GM23338 (cell line): ENCODE data around the gene FLNB.

ENCODE experiments used
- CREB1 ChIP-seq: fragments of 250-450 bp; sonication (Bioruptor Pico); IDR thresholded peaks from 2 replicates; pipeline ENCODE4 v1.5.0; 2020; ENCODE audit warnings: low read depth, mild to moderate bottlenecking, moderate library complexity
- EZH2 ChIP-seq: fragments of 200-600 bp; sonication (generic); IDR thresholded peaks from one replicate; pipeline ENCODE4 v1.8.0; 2017; ENCODE audit warnings: antibody characterized with exemption, mild to moderate bottlenecking, low read depth; ENCODE audit not compliant: unreplicated experiment
- EZH2phosphoT487 ChIP-seq: fragments of 200-600 bp; sonication (generic); IDR thresholded peaks from one replicate; pipeline ENCODE4 v1.8.1; 2018; ENCODE audit warnings: antibody characterized with exemption; ENCODE audit not compliant: unreplicated experiment
- JUNB ChIP-seq: IDR thresholded peaks from one replicate; pipeline ENCODE4 v1.6.1; 2016; ENCODE audit warnings: antibody characterized with exemption; ENCODE audit not compliant: unreplicated experiment
- NANOG ChIP-seq: IDR thresholded peaks from 2 replicates; pipeline ENCODE4 v1.6.1; 2016; ENCODE audit warnings: antibody characterized with exemption, borderline replicate concordance
- POLR2AphosphoS5 ChIP-seq: IDR thresholded peaks from 2 replicates; pipeline ENCODE4 v1.6.1; 2016; ENCODE audit warnings: antibody characterized with exemption, low read depth
- STAT1 ChIP-seq: IDR thresholded peaks from one replicate; pipeline ENCODE4 v1.6.1; 2016; ENCODE audit warnings: antibody characterized with exemption; ENCODE audit not compliant: unreplicated experiment
- ZNF114 ChIP-seq: fragments of 250-450 bp; sonication (Bioruptor Pico); IDR thresholded peaks from 2 replicates; pipeline ENCODE4 v1.5.0; 2020; ENCODE audit warnings: mild to moderate bottlenecking, moderate library complexity
- ZNF331 ChIP-seq: fragments of 250-450 bp; sonication (Bioruptor Pico); IDR thresholded peaks from 2 replicates; pipeline ENCODE4 v1.5.0; 2020; ENCODE audit warnings: low read depth, mild to moderate bottlenecking, moderate library complexity
- TF ChIP-seq, protein P1 (sequence below), 2 experiments: fragments of 200-600 bp in 1 of 2; sonication (generic) in 1 of 2; conservative IDR thresholded peaks; 2 replicates each; pipeline versions ENCODE4 v1.5.1 to v1.6.1; 2016 to 2017; ENCODE audit warnings: antibody characterized with exemption in 2 of 2, low read depth in 2 of 2, mild to moderate bottlenecking in 2 of 2, moderate library complexity in 1 of 2
- TF ChIP-seq, protein P2 (sequence below): IDR thresholded peaks from one replicate; pipeline ENCODE4 v1.6.1; 2018; ENCODE audit warnings: antibody characterized with exemption; ENCODE audit not compliant: unreplicated experiment
- TF ChIP-seq, protein P3 (sequence below): IDR thresholded peaks from 2 replicates; pipeline ENCODE4 v1.6.1; 2016; ENCODE audit warnings: antibody characterized with exemption

DNA sequence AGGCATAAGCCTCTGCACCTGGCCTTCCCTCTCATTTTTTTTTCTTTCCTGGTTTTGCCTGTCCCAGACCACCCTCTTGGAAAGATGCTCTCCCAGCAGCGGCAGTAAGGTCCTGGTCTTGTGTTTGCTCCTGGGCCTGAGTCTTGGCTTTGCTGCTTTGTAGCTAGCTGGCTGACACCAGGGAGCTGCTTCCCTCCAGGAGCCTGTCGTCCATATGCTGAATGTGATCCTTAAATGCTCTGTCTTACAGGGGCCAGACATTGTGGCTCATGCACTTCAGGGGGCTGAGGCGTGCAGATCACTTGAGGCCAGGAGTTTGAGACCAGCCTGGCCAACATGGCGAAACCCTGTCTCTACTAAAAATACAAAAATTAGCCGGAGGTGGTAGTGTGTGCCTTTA, 17.2 kb downstream of the FLNB start:
- TF ChIP-seq JUNB: no peak
- TF ChIP-seq POLR2AphosphoS5: no peak
- TF ChIP-seq, protein P1, sequence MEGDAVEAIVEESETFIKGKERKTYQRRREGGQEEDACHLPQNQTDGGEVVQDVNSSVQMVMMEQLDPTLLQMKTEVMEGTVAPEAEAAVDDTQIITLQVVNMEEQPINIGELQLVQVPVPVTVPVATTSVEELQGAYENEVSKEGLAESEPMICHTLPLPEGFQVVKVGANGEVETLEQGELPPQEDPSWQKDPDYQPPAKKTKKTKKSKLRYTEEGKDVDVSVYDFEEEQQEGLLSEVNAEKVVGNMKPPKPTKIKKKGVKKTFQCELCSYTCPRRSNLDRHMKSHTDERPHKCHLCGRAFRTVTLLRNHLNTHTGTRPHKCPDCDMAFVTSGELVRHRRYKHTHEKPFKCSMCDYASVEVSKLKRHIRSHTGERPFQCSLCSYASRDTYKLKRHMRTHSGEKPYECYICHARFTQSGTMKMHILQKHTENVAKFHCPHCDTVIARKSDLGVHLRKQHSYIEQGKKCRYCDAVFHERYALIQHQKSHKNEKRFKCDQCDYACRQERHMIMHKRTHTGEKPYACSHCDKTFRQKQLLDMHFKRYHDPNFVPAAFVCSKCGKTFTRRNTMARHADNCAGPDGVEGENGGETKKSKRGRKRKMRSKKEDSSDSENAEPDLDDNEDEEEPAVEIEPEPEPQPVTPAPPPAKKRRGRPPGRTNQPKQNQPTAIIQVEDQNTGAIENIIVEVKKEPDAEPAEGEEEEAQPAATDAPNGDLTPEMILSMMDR (conservative IDR thresholded peaks at IDR 0.05; ENCODE audit: low read depth in 2 of 2): no peak
- TF ChIP-seq EZH2phosphoT487: no peak
- TF ChIP-seq EZH2: no peak
- TF ChIP-seq, protein P2, sequence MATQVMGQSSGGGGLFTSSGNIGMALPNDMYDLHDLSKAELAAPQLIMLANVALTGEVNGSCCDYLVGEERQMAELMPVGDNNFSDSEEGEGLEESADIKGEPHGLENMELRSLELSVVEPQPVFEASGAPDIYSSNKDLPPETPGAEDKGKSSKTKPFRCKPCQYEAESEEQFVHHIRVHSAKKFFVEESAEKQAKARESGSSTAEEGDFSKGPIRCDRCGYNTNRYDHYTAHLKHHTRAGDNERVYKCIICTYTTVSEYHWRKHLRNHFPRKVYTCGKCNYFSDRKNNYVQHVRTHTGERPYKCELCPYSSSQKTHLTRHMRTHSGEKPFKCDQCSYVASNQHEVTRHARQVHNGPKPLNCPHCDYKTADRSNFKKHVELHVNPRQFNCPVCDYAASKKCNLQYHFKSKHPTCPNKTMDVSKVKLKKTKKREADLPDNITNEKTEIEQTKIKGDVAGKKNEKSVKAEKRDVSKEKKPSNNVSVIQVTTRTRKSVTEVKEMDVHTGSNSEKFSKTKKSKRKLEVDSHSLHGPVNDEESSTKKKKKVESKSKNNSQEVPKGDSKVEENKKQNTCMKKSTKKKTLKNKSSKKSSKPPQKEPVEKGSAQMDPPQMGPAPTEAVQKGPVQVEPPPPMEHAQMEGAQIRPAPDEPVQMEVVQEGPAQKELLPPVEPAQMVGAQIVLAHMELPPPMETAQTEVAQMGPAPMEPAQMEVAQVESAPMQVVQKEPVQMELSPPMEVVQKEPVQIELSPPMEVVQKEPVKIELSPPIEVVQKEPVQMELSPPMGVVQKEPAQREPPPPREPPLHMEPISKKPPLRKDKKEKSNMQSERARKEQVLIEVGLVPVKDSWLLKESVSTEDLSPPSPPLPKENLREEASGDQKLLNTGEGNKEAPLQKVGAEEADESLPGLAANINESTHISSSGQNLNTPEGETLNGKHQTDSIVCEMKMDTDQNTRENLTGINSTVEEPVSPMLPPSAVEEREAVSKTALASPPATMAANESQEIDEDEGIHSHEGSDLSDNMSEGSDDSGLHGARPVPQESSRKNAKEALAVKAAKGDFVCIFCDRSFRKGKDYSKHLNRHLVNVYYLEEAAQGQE: no peak
- no peak for TF ChIP-seq STAT1
- no peak for TF ChIP-seq CREB1 (CRISPR knock-in tag)
- no peak for TF ChIP-seq ZNF331
- TF ChIP-seq, protein P3, sequence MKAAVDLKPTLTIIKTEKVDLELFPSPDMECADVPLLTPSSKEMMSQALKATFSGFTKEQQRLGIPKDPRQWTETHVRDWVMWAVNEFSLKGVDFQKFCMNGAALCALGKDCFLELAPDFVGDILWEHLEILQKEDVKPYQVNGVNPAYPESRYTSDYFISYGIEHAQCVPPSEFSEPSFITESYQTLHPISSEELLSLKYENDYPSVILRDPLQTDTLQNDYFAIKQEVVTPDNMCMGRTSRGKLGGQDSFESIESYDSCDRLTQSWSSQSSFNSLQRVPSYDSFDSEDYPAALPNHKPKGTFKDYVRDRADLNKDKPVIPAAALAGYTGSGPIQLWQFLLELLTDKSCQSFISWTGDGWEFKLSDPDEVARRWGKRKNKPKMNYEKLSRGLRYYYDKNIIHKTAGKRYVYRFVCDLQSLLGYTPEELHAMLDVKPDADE: no peak
- no peak for TF ChIP-seq ZNF114 (CRISPR knock-in tag)
- TF ChIP-seq NANOG: no peak
